Liver (tissue), 9 donors: ENCODE results near the gene AQP12A. TPM values are rescaled to one million over a fixed set of nuclear protein-coding genes. Genes with fewer than 3 reads are reported as not detected.

Experiments
- DNase-seq: peaks from one replicate; pipeline ENCODE4 v3.0.0-alpha.2; 2017; ENCODE audit warnings: low spot score
- H3K27ac ChIP-seq, 2 donors: one replicate each; pipeline ENCODE4 v1.7.0; 2013; ENCODE audit warnings: inconsistent platforms in 2 of 2, low read length in 2 of 2, control low read depth in 1 of 2, low read depth in 1 of 2, mild to moderate bottlenecking in 1 of 2
- H3K27me3 ChIP-seq, 4 donors: one replicate each; pipeline versions ENCODE4 v1.6.1 to v1.7.0; 2013; ENCODE audit warnings: low read length in 3 of 4, inconsistent platforms in 1 of 4, mild to moderate bottlenecking in 1 of 4, moderate library complexity in 1 of 4; ENCODE audit not compliant: control insufficient read depth in 4 of 4, insufficient read depth in 4 of 4
- H3K36me3 ChIP-seq, 4 donors: one replicate each; pipeline versions ENCODE4 v1.6.1 to v1.7.0; 2013; ENCODE audit warnings: low read length in 3 of 4, mild to moderate bottlenecking in 3 of 4, low read depth in 1 of 4, moderate library complexity in 1 of 4; ENCODE audit not compliant: control insufficient read depth in 4 of 4, insufficient read depth in 3 of 4
- H3K4me1 ChIP-seq, 4 donors: one replicate each; pipeline versions ENCODE4 v1.6.1 to v1.7.0; 2013; ENCODE audit warnings: low read length in 3 of 4, mild to moderate bottlenecking in 3 of 4, moderate library complexity in 1 of 4; ENCODE audit not compliant: control insufficient read depth in 4 of 4, insufficient read depth in 4 of 4
- H3K4me3 ChIP-seq, 3 donors: one replicate each; pipeline versions ENCODE4 v1.6.1 to v1.7.0; 2013; ENCODE audit warnings: low read length in 3 of 3, control low read depth in 1 of 3, low read depth in 1 of 3, mild to moderate bottlenecking in 1 of 3
- H3K9ac ChIP-seq, 2 donors: one replicate each; pipeline ENCODE4 v1.7.0; 2013; ENCODE audit warnings: low read length in 2 of 2, mild to moderate bottlenecking in 2 of 2, moderate library complexity in 2 of 2, control low read depth in 1 of 2, low read depth in 1 of 2
- H3K9me3 ChIP-seq, 4 donors: one replicate each; pipeline versions ENCODE4 v1.6.1 to v1.7.0; 2013; ENCODE audit warnings: low read length in 3 of 4; ENCODE audit not compliant: control insufficient read depth in 4 of 4
- FOXA1 ChIP-seq: IDR thresholded peaks from 2 replicates; pipeline ENCODE4 v1.6.1; 2016; ENCODE audit warnings: antibody characterized with exemption
- GABPA ChIP-seq, 2 donors: IDR thresholded peaks in 1 of 2; conservative IDR thresholded peaks in 1 of 2; 2 replicates each; pipeline ENCODE4 v1.6.1; 2016; ENCODE audit warnings: antibody characterized with exemption in 2 of 2, mild to moderate bottlenecking in 1 of 2, moderate library complexity in 1 of 2
- HNF4A ChIP-seq, 2 donors: conservative IDR thresholded peaks; 2 replicates each; pipeline ENCODE4 v1.6.1; 2016; ENCODE audit warnings: antibody characterized with exemption in 2 of 2, mild to moderate bottlenecking in 2 of 2
- HNF4G ChIP-seq: IDR thresholded peaks from 2 replicates; pipeline ENCODE4 v1.6.1; 2016; ENCODE audit warnings: antibody characterized with exemption
- MAX ChIP-seq: IDR thresholded peaks from 2 replicates; pipeline ENCODE4 v1.6.1; 2016; ENCODE audit warnings: antibody characterized with exemption
- NR2F2 ChIP-seq: IDR thresholded peaks from 2 replicates; pipeline ENCODE4 v1.6.1; 2016; ENCODE audit warnings: antibody characterized with exemption
- RAD21 ChIP-seq, 2 donors: IDR thresholded peaks; 2 replicates each; pipeline ENCODE4 v1.6.1; 2016; ENCODE audit warnings: antibody characterized with exemption in 2 of 2, mild to moderate bottlenecking in 2 of 2
- RXRA ChIP-seq, 2 donors: IDR thresholded peaks; 2 replicates each; pipeline ENCODE4 v1.6.1; 2017 to 2018; ENCODE audit warnings: antibody characterized with exemption in 2 of 2, mild to moderate bottlenecking in 1 of 2
- SP1 ChIP-seq: IDR thresholded peaks from 2 replicates; pipeline ENCODE4 v1.6.1; 2018; ENCODE audit warnings: antibody characterized with exemption, mild to moderate bottlenecking
- TAF1 ChIP-seq: conservative IDR thresholded peaks from 2 replicates; pipeline ENCODE4 v1.6.1; 2016; ENCODE audit warnings: antibody characterized with exemption, mild to moderate bottlenecking
- YY1 ChIP-seq: IDR thresholded peaks from 2 replicates; pipeline ENCODE4 v1.6.1; 2016; ENCODE audit warnings: antibody characterized with exemption, mild to moderate bottlenecking
- ZBTB33 ChIP-seq: IDR thresholded peaks from 2 replicates; pipeline ENCODE4 v1.6.1; 2016; ENCODE audit warnings: antibody characterized with exemption
- WGBS: extraction: QIAGEN DNeasy Blood & Tissue Kit; methylation state at CpG from one replicate; pipeline ENCODE4 v1.1.7; 2013; 5-methylcytosine and 5-hydroxymethylcytosine counted together
- polyA plus RNA-seq, 2 donors: library from polyadenylated mRNA; stranded (reverse) in 1 of 2; unstranded in 1 of 2; fragments of 200-250 nt in 1 of 2; fragments of >200 nt in 1 of 2; fragmentation: Nextera tagmentation in 1 of 2; extraction: Ambion mirVana in 1 of 2; gene quantifications; one replicate each; pipeline versions ENCODE4 v1.2.1 to v1.2.3, GENCODE V29; 2013 to 2015
- total RNA-seq, 2 donors: library from RNA; depleted of rRNA; stranded (reverse); fragments of >200 nt; gene quantifications; one replicate each; pipeline ENCODE4 v1.2.3, GENCODE V29; 2014
- TF ChIP-seq, protein P1 (sequence below): IDR thresholded peaks from 2 replicates; pipeline ENCODE4 v1.6.1; 2016; ENCODE audit warnings: antibody characterized with exemption
- TF ChIP-seq, protein P2 (sequence below): fragments of 150-350 bp; IDR thresholded peaks from 2 replicates; pipeline ENCODE4 v1.5.1; 2017; ENCODE audit warnings: improper control_type of control experiment, low read depth, low read length; ENCODE audit not compliant: missing input control
- donor health status: healthy.
- donor health status: healthy.
- donor health status: healthy.
- donor health status: healthy.
- donor health status: healthy.

The AQP12A gene
- total and polyA plus RNA-seq, 4 donors: not detected

DNA sequence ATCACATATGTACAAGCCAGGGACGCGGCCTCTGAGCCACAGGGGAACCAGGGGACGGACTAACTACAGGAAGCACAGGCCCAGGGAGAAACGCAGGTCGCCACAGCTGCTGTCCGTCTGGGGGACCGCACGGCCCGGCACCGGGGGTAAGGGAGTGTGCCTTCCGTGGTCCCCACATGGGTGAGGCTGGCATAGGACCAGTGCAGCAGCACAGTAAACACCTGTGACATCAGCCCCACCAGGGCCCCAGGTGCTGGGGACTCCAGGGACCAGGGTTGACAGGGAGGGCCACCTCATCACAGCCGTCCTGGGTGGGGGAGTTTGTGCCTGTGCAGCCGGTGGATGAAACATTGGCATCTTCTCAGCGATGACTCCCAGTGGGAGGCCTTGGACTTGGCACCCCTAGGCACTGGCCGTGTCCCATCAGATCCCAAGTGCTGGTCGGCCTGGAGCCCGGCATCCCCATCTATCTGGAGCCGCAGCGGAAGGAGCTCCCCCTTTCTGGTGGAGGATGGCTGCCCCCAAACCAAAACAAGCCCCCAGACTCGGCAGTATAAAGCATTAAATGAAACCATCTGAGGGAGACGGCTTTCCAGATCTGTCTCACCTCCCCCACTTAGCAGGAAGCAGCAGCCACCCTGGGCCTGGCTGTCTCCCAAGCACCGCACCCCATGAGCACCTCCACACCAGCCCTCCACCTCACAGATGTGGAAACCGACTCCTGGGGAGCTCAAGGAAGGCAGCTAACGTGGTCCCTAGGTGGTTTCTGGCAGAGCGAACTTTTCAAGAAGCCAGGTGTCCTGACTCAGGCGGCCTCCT, 22.5 kb downstream of the AQP12A start (continued):
- no peak for TF ChIP-seq MAX
- TF ChIP-seq FOXA1: no peak
- TF ChIP-seq YY1: no peak
- TF ChIP-seq HNF4G: no peak
- no peak for TF ChIP-seq RXRA (IDR thresholded peaks at IDR 0.05)

GRCh38 chr2:240714747-240715725, 23.4 kb downstream of the AQP12A start:
- no peak overlapping the region for H3K4me3 ChIP-seq
- DNase-seq: no peak
- H3K9me3 ChIP-seq: no peaks in the 10 kb centered on the region
- no peaks in the 10 kb centered on the region for H3K4me1 ChIP-seq
- H3K27ac ChIP-seq: no peak overlapping the region
- TF ChIP-seq TAF1 (no peak), ZBTB33 (no peak), SP1 (no peak), FOXA1 (no peak), RAD21 (IDR thresholded peaks at IDR 0.05) (no peak), YY1 (no peak), RXRA (IDR thresholded peaks at IDR 0.05) (no peak), MAX (no peak), NR2F2 (no peak)
- TF ChIP-seq, protein P1, sequence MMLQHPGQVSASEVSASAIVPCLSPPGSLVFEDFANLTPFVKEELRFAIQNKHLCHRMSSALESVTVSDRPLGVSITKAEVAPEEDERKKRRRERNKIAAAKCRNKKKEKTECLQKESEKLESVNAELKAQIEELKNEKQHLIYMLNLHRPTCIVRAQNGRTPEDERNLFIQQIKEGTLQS: no peak
- no peaks in the 10 kb centered on the region for H3K27me3 ChIP-seq
- WGBS: 86% methylated on average over 23 of the region's 23 CpGs
- no peaks in the 10 kb centered on the region for H3K36me3 ChIP-seq
- no peak overlapping the region for H3K9ac ChIP-seq

DNA sequence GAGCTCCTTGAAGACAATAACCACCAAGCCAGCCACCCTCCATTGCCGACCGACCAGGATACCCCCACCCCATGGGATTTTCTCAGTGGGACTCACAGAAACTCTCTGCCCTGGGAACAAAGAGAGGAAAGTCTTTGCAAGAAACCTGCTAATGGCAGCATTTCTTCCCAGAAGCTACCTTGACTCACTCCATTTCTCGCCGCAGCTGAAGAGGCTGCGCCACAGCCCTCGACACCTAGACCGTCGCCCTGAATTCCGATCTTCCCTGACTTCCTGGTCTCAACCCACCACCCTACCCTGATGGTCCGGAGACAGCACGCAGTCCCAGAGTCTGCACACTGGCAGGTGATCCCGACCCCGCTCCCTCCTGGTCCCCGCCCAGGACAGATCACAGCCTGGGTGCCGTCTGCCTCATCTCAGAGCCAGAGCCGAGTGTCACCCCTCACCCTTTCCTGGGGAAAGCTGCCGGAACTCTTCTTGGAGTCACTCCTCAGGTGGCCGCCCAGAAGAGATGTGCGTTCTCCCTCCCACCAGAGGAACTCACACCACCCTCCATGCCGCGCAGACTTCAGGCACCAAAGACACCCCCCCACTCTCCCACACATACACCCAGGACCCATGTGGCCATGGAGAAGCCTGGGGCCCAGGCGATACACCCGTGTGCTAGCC, 24.6 kb downstream of the AQP12A start:
- H3K9ac ChIP-seq: no peak overlapping the region
- H3K4me1 ChIP-seq: no peaks in the 10 kb centered on the region
- no peaks in the 10 kb centered on the region for H3K36me3 ChIP-seq
- TF ChIP-seq GABPA (IDR thresholded peaks at IDR 0.05 in 1 of 2, conservative IDR thresholded peaks at IDR 0.05 in 1 of 2): no peak
- TF ChIP-seq, protein P1: no peak
- no peak for TF ChIP-seq FOXA1
- TF ChIP-seq HNF4A (conservative IDR thresholded peaks at IDR 0.05): no peak
- TF ChIP-seq YY1: no peak
- TF ChIP-seq, protein P2, sequence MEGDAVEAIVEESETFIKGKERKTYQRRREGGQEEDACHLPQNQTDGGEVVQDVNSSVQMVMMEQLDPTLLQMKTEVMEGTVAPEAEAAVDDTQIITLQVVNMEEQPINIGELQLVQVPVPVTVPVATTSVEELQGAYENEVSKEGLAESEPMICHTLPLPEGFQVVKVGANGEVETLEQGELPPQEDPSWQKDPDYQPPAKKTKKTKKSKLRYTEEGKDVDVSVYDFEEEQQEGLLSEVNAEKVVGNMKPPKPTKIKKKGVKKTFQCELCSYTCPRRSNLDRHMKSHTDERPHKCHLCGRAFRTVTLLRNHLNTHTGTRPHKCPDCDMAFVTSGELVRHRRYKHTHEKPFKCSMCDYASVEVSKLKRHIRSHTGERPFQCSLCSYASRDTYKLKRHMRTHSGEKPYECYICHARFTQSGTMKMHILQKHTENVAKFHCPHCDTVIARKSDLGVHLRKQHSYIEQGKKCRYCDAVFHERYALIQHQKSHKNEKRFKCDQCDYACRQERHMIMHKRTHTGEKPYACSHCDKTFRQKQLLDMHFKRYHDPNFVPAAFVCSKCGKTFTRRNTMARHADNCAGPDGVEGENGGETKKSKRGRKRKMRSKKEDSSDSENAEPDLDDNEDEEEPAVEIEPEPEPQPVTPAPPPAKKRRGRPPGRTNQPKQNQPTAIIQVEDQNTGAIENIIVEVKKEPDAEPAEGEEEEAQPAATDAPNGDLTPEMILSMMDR: no peak
- TF ChIP-seq MAX: no peak
- no peak for TF ChIP-seq ZBTB33
- no peak overlapping the region for H3K27ac ChIP-seq
- no peak overlapping the region for H3K4me3 ChIP-seq
- DNase-seq: no peak
- H3K27me3 ChIP-seq: no peaks in the 10 kb centered on the region
- WGBS: 93% methylated on average over 23 of the region's 23 CpGs
- H3K9me3 ChIP-seq: no peaks in the 10 kb centered on the region
